ENCODE results near the gene GNAI2.
"Not testable (repeated sequence)": the region's sequence is repeated elsewhere in the genome, so short reads cannot be mapped to it uniquely, and the experiment has no call there.

Gene GNAI2

DNA sequence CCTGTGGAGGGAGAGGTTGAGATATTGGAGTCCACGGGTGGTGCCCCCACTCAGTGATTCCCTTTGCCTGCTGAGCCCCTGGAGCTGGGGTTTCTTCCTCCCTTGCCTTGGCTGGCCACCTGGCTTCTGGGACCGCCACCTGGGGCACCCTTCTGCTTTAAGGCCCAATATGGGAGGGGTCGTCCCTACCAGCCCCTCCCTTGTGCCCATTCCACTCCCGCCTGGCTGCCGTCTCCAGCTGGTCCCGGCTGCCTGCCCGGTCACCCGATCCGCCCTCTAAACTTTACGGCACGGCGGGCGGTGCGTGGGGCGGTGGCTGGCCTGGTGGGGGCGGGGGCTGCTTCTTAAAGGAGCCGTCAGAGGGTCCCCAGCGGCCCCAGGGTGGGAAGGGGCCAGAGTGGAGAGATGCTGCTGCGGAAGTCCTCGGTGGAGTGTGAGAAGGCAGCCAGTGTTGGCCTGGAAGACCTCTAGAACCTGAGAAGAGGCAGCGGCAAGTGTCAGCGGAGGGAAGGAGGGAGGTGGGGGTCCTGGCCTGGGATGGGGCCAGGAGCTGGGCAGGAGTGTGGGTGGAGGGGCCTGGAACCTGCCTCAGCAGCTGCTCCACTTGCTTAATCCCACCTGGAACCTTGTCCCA is 31.4 kb downstream of the GNAI2 start:
- DNase-seq, result no peak

DNA sequence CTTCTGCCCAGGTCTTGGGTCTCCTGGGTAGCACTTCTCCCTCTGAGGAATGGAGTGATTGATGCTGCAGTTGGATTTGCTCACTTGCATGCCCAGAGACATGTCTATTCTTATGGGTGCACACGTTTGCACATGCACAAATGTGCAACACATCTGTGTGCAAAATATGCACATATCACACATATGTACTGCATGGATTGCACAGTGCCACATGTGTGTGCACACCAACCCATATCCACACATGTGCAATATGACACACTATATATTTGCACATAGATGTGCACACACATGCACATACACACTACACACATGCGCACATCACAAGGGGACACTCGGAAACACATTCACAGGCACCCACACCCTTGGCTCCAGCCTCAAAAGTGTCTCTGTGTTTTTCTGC is 32.3 kb downstream of the GNAI2 start:
- DNase-seq, result no peak

DNA sequence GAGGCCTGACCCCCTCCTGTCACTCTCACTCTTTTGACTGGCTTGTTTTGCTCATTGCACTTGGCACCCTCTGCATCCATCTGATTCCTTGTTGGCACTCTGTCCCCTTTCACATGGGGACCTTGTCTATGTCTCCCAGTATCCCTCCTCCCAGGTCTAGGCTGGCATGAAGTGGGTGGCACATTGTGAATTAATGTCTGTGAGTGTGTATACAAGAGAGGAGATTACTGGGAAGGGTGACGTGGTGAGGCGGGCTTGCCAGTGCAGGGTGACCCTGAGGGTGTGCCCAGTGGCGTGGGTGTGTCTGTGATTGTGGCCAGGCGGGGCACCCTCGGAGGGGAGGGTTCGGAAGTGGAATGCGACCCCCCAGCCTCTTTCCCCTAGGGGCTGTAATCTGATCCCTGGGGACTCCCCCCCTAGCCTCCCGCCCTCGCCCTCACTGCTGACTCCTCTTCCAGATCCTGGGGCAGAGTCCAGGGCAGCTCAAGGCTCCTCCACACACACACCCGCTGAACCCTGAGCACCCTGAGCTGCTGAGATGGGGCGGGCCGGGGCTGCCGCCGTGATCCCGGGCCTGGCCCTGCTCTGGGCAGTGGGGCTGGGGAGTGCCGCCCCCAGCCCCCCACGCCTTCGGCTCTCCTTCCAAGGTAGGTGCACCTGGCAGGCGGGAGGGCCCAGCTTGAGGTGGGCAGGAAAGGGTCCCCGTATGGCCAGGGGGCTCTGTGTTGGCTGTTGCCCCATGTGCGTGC is 32.9 kb downstream of the GNAI2 start, which contains the start of gene SEMA3B:
SEMA3B (plus strand) TSS at position 445 of the 749 bp plus-strand sequence; CDS start at position 539, 94 bp downstream.
- no peak for DNase-seq

DNA sequence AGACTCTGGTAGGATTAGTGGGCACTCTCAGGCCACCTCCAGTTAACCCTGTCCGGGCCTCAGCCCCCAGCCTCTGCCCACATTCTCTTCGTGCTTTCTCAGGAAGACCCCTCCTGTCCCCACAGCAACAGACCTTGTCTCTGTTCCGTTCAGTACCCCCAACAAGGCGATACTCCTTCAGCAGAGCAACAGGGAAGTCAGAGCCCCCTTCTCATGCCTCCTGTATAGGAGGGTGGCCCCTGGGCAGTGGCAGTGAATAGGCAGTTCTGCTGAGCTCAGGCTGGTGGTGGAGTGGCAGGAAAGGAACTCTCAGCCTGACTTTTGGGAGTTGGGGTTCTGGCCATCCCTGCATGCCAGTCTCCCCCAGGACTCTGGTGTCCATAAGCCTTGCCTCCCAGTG is 33.5 kb downstream of the GNAI2 start:
- DNase-seq, result no peak

DNA sequence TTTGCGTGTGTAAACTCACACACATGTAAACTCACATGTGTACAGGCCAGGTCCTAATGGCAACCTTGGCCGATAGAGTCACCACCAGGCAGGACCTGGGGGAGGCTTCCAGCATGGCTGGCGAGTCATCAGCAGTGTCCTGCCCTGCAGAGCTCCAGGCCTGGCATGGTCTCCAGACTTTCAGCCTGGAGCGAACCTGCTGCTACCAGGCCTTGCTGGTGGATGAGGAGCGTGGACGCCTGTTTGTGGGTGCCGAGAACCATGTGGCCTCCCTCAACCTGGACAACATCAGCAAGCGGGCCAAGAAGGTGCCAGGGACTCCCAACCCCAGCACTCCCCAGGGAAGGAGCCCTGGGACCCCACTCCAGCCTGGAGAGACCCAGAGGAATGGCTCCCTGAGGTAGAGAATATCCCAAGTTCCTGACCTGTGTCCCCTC is 34.0 kb downstream of the GNAI2 start:
- DNase-seq, result no peak

DNA sequence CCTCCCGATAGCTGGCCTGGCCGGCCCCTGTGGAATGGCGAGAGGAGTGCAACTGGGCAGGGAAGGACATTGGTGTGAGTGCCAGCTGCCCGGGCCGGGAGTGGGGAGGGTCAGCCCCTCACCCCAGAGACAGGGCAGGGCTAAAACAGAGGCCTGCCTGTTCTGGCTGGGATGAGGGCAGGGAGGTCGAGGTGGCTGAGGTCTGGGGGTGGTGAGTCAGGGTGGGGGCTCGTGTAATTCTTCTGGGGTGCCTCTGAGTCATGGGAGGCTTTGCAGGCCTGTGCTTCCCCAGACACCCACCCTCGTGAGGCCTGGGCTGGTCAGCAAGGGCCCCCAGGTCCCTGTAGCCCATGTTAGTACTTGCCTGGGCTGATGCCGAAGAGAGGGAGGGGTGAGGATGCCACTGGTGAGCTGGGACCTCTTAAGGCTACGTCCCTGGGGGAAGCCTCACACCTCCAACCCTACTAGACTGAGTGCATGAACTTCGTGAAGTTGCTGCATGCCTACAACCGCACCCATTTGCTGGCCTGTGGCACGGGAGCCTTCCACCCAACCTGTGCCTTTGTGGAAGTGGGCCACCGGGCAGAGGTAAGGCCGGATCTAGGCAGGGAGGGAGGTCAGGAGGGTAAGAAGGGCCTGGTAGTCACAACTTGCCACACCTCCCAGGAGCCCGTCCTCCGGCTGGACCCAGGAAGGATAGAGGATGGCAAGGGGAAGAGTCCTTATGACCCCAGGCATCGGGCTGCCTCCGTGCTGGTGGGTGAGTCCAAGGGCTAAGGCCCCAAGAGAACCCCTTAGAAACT is 34.6 kb downstream of the GNAI2 start:
- no peak for DNase-seq

DNA sequence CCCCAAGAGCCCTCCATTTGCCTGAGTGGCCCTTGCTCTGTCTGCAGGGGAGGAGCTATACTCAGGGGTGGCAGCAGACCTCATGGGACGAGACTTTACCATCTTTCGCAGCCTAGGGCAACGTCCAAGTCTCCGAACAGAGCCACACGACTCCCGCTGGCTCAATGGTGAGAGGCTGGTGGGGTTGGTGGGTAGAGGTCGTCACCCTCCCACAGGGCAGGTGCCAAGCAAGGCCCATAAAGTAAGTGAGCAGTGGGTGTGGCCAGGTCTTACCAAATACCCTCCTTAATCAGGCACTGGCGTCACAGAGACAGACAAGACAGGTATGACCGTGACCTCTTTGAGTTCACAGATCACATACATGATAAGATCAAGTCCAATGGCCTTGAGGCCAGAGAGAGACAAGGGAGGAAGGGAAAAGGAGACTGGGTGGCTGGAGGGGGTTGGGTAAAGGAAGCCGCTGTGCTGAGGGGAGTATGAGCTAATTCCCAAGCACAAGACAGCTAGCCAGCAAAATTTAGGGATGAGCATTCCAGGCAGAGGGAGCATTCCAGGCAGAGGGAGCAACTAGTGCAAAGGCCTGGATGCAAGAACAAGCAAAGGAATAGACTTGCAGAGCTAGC is 35.4 kb downstream of the GNAI2 start:
- DNase-seq, result no peak

DNA sequence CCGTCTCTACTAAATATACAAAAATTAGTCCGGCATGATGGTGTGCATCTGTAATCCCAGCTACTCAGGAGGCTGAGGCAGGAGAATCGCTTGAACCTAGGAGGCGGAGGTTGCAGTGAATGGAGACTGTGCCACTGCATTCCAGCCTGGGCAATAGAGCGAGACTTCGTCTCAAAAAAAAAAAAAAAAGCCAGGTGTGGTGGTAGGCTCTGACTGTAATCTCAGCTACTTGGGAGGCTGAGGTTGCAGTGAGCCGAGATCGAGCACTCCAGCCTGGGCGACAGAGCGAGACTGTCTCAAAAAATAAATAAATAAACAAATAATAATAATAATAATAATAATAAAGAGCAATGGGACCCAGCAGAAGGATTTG is 36.5 kb downstream of the GNAI2 start:
- not testable (repeated sequence) for DNase-seq

DNA sequence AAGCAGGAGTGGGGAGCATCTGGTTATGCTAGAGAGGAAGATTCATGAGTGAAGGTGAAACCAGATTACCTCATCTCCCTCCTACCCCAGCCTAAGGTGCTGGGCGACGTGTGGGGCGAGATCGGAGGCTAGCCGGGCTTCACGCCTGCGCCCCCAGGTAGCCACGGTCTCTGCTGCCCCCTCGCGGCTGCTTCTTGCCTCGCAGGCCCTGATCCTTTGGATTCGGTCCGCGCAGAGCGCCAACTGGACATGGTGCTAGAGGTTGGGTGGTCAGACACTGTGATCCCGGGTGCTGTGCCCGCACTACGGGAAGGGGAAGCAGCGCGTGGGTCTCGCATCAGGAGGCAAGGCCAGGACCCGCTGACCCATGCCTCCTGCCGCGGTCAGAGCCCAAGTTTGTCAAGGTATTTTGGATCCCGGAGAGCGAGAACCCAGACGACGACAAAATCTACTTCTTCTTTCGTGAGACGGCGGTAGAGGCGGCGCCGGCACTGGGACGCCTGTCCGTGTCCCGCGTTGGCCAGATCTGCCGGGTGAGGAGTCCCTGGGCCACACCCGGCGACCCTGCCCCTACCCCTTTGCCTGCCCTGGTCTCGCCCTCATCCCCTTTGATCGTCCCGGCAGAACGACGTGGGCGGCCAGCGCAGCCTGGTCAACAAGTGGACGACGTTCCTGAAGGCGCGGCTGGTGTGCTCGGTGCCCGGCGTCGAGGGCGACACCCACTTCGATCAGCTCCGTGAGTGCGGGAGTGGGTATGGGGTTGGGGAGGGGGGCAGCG is 37.1 kb downstream of the GNAI2 start:
- DNase-seq, result peak; percentile 49

DNA sequence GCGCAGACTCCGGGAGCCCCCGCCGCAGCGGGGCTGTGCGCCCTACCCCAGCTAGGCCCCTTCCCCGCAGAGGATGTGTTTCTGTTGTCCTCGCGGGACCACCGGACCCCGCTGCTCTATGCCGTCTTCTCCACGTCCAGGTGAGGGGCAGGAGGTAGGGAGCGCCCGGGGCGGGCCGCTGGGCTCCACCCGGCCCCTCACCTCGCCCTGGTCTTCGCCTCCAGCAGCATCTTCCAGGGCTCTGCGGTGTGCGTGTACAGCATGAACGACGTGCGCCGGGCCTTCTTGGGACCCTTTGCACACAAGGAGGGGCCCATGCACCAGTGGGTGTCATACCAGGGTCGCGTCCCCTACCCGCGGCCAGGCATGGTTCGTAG is 37.7 kb downstream of the GNAI2 start:
- no peak for DNase-seq

DNA sequence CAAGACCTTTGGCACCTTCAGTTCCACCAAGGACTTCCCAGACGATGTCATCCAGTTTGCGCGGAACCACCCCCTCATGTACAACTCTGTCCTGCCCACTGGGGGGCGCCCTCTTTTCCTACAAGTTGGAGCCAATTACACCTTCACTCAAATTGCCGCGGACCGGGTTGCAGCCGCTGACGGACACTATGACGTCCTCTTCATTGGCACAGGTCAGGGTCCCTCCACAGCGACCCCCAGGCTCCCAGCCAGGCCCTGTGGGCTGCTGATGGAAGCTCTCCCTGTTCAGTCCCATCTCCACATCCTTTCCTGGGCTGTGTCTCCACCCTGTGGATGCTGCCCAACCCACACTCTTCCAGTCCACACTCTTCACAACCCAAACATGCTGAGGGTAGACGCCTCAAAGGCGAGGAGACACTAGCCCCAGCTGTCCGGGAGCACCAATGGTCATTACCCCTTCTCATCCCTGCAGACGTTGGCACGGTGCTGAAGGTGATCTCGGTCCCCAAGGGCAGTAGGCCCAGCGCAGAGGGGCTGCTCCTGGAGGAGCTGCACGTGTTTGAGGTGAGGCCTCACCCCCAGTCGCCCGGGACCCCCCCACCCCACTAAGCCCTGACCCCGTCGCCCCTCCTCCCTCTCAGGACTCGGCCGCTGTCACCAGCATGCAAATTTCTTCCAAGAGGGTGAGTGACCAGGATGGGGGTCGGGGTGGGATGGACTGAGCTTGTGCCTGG is 38.5 kb downstream of the GNAI2 start:
- peak; percentile 3 for DNase-seq

DNA sequence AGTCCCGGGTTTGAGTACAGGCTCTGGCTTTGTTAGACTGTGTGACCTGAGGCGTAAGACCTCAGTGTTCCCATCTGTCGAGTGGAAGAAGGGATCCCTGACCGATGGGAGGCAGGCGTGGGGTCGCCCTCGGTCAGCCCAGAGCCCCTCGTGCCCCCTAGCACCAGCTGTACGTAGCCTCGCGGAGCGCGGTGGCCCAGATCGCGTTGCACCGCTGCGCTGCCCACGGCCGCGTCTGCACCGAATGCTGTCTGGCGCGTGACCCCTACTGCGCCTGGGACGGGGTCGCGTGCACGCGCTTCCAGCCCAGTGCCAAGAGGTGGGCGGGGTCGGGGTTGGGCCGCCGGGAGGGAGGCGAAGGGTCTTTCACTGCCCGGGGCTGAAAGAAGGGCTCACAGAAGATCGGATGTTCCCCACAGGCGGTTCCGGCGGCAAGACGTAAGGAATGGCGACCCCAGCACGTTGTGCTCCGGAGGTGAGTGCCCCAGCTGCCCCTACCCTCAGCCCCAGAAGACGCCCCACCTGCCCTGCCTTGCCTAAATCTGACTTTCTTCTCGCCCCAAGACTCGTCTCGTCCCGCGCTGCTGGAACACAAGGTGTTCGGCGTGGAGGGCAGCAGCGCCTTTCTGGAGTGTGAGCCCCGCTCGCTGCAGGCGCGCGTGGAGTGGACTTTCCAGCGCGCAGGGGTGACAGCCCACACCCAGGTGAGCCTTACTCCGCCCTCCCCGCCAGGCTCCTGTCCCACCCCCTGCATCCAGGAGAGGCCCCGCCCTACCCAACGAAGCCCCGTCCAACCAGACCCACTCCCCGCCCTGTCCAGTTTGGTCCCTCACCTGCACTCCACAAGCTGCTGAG is 39.4 kb downstream of the GNAI2 start:
- DNase-seq, result no peak

DNA sequence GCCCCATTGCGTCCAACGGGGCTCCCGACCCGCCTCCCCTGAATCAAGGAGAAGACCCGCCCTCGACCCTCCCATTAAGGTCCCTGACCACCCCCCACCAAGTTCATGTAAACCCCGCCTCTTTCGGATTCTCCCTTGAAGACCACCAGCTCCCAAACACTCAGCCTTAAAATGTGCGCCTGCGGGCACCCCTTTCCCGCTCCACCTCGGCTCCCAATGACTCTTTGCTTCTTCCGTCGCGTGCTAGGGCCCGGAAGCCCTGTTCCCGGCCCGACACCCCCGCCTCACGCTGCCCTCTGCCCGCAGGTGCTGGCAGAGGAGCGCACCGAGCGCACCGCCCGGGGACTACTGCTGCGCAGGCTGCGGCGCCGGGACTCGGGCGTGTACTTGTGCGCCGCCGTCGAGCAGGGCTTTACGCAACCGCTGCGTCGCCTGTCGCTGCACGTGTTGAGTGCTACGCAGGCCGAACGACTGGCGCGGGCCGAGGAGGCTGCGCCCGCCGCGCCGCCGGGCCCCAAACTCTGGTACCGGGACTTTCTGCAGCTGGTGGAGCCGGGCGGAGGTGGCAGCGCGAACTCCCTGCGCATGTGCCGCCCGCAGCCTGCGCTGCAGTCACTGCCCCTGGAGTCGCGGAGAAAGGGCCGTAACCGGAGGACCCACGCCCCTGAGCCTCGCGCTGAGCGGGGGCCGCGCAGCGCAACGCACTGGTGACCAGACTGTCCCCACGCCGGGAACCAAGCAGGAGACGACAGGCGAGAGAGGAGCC is 40.2 kb downstream of the GNAI2 start:
- no peak for DNase-seq

DNA sequence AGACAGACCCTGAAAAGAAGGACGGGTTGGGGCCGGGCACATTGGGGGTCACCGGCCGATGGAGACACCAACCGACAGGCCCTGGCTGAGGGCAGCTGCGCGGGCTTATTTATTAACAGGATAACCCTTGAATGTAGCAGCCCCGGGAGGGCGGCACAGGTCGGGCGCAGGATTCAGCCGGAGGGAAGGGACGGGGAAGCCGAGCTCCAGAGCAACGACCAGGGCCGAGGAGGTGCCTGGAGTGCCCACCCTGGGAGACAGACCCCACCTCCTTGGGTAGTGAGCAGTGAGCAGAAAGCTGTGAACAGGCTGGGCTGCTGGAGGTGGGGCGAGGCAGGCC is 40.7 kb downstream of the GNAI2 start:
- DNase-seq, result no peak

DNA sequence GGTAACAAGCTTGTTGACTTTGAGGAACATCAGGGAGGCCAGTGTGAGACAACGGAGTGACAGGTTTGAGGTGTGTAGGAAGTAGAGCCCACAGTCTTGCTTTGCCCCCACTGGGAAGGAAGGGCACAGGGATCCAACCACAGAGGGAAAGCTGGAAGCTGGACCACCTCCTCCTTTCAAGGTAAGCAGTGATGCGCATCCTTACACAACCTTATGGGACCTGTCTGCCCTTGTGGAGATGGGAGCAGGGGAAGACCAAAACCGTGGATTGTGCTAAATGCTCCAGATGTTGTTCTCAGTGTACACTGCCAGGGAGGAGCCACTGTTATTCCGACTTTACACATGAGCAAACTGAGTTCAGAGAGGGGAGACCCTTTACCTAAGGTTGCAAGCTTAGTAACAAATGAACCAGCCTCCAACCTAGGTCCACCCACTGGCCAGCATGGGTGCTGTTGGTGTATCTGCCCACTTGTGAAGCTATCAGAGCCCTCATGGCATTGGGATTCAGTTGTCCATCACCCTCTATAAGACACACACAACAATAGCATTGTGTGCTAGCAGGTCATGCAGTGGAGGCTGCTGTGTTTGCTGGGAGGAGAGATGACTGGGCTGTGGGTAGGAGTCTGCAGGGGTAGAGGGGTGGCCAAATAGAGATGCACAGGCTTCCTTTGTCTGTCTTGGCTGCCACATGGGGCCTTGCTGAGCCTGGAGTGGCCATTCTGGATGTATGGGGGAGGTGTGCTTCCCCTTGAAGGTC is 42.3 kb downstream of the GNAI2 start:
- no peak for DNase-seq

DNA sequence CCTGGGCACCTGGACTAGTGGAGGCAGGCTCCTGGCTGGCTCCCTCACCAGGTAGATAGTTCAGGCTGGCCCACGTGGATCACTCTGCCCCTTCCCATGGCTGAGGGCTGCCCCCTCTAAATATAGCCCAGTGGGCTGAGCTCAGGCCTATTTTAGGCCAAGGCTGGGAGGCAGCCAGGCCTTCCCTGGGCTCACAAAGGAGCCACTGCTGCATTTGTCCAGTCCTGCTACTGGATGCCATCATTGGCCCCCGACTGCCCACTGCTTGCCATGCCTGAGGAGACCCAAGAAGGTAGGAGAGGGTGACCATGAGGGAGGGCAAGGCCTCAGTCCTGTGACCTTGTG is 42.8 kb downstream of the GNAI2 start, which contains the start of gene LSMEM2:
LSMEM2 (plus strand) TSS at position 208 of the 345 bp plus-strand sequence; CDS start at position 235, 27 bp downstream.
- DNase-seq, result no peak

DNA sequence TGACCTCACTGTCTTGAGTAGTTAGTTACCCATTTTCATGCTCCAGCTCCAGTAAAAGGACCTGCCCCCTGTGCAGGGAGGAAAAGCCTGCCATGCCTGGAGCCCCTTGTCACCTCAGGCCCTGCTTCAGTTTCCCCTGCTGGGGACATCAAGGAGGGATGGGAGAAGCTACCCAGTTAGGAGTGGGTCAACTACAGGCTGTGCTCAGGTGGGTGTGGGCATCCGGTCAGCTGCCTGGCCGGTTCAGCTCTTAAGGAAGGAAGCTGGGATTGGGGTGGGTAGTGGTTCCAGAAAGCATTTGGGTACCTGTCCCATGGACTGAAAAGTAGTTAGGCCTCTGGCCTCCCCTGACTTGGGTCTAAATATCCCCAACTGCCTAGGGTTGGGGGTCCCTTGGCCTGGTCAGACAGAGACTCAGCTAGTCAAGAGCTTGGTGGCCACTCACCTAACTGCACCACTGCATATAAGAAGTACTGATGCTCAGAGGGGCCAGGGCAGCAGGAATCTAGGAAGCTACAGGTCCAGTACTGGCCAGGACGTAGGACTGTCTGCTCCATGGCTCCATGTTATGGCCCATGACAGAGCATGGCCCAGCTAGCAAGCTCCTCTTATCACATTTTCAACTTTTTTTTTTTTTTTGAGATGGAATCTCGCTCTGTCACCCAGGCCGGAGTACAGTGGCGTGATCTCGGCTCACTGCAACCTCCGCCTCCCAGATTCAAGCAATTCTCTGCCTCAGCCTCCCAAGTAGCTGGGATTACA is 43.4 kb downstream of the GNAI2 start:
- no peak for DNase-seq

DNA sequence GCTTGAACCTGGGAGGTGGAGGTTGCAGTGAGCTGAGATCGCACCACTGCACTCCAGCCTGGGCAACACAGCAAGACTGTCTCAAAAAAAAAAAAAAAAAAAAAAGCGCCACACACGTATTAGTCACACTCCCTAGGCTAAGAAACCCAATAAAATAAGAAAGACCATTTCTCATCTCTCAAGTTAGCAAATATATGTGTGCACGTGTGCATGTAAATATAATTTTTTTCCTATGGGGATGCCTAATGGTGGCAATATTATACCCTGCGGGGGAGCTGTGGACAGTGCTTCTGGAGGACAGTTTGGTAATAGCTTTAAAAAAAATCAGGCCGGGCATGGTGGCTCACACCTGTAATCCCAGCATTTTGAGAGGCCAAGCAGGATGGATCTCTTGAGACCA is 48.1 kb downstream of the GNAI2 start:
- not testable (repeated sequence) for DNase-seq

Measured in NCI-H2029 treated with DMSO at 0.1 percent for 48 hours (cell line).